GM21825 (cell line): ENCODE results near the gene KCNJ6.
"Not testable (repeated sequence)": the region's sequence is repeated elsewhere in the genome, so short reads cannot be mapped to it uniquely, and the experiment has no call there.

Experiments
- ATAC-seq: cut with Tn5 transposase; IDR thresholded peaks from one replicate; pipeline ENCODE4 v1.9.1; 2021; ENCODE audit warnings: mild to moderate bottlenecking, moderate library complexity; ENCODE audit not compliant: unreplicated experiment

The KCNJ6 gene

GRCh38 chr21:37618081-37618480, 298.2 kb downstream of the KCNJ6 start:
- ATAC-seq, result no peak

GRCh38 chr21:37615962-37616361, 300.3 kb downstream of the KCNJ6 start:
- no peak for ATAC-seq

- no peak for ATAC-seq
These were observed 301.8 kb downstream of the KCNJ6 start for GRCh38 chr21:37614351-37614875.

GRCh38 chr21:37607081-37607480, 309.2 kb downstream of the KCNJ6 start:
- no peak for ATAC-seq

- ATAC-seq, result no peak
These were observed 309.7 kb downstream of the KCNJ6 start for GRCh38 chr21:37606549-37606948.

GRCh38 chr21:37605006-37605405, 311.3 kb downstream of the KCNJ6 start:
- no peak for ATAC-seq

- ATAC-seq, result no peak
These were observed 313.1 kb downstream of the KCNJ6 start for GRCh38 chr21:37603129-37603528.

- ATAC-seq, result no peak
These were observed 314.3 kb downstream of the KCNJ6 start for GRCh38 chr21:37601915-37602314.

- no peak for ATAC-seq
These were observed 315.2 kb downstream of the KCNJ6 start for GRCh38 chr21:37601027-37601426.

GRCh38 chr21:37595944-37596343, 320.3 kb downstream of the KCNJ6 start:
- ATAC-seq, result no peak

GRCh38 chr21:37594472-37594951, 321.7 kb downstream of the KCNJ6 start:
- ATAC-seq, result no peak

- no peak for ATAC-seq
These were observed 322.4 kb downstream of the KCNJ6 start for GRCh38 chr21:37593740-37594471.

GRCh38 chr21:37593015-37593414, 323.2 kb downstream of the KCNJ6 start:
- ATAC-seq, result no peak

GRCh38 chr21:37592496-37592895, 323.8 kb downstream of the KCNJ6 start:
- no peak for ATAC-seq

- not testable (repeated sequence) for ATAC-seq
These were observed 324.3 kb downstream of the KCNJ6 start for GRCh38 chr21:37591994-37592393.

- not testable (repeated sequence) for ATAC-seq
These were observed 325.4 kb downstream of the KCNJ6 start for GRCh38 chr21:37590836-37591235.

GRCh38 chr21:37588644-37589043, 327.6 kb downstream of the KCNJ6 start:
- not testable (repeated sequence) for ATAC-seq

GRCh38 chr21:37587635-37588177, 328.6 kb downstream of the KCNJ6 start:
- no peak for ATAC-seq

- no peak for ATAC-seq
These were observed 329.1 kb downstream of the KCNJ6 start for GRCh38 chr21:37587203-37587602.

- no peak for ATAC-seq
These were observed 333.7 kb downstream of the KCNJ6 start for GRCh38 chr21:37582590-37582989.

- ATAC-seq, result no peak
These were observed 335.6 kb downstream of the KCNJ6 start for GRCh38 chr21:37580666-37581065.

GRCh38 chr21:37579356-37579755, 336.9 kb downstream of the KCNJ6 start:
- ATAC-seq, result no peak
